K562 (cell line): ENCODE data around the gene CCDC69. TPM values are rescaled to one million over a fixed set of nuclear protein-coding genes. Genes with fewer than 3 reads are reported as not detected.

Source experiments
- ATF1 ChIP-seq, 2 experiments: fragments of 450-650 bp in 1 of 2; IDR thresholded peaks; 2 replicates each; pipeline ENCODE4 v1.6.1; 2016; ENCODE audit warnings: missing compliant biosample characterization in 1 of 2, missing genetic modification characterization in 1 of 2
- E2F6 ChIP-seq, 2 experiments: IDR thresholded peaks; 2 replicates each; pipeline ENCODE4 v1.6.1; 2011; ENCODE audit warnings: borderline replicate concordance in 1 of 2, control low read depth in 1 of 2, low read depth in 1 of 2, low read length in 1 of 2, mild to moderate bottlenecking in 1 of 2, mixed read lengths in 1 of 2, moderate library complexity in 1 of 2; ENCODE audit not compliant: insufficient read depth in 1 of 2, insufficient read length in 1 of 2, poor library complexity in 1 of 2, severe bottlenecking in 1 of 2; ENCODE audit errors: extremely low read depth in 1 of 2
- EP400 ChIP-seq: fragments of 450-650 bp; IDR thresholded peaks from 2 replicates; pipeline ENCODE4 v1.6.1; 2017; ENCODE audit warnings: antibody characterized with exemption, mild to moderate bottlenecking, moderate library complexity
- ESRRB ChIP-seq: fragments of 250-450 bp; sonication (Bioruptor Pico); IDR thresholded peaks from 2 replicates; pipeline ENCODE4 v1.5.0; 2020; ENCODE audit warnings: mild to moderate bottlenecking, moderate library complexity, borderline replicate concordance
- GABPB1 ChIP-seq: sonication (generic); formaldehyde crosslinking; IDR thresholded peaks from 2 replicates; pipeline ENCODE4 v1.8.0; 2022; ENCODE audit warnings: mild to moderate bottlenecking, missing genetic modification reagents
- HDAC3 ChIP-seq: fragments of 450-650 bp; IDR thresholded peaks from 2 replicates; pipeline ENCODE4 v1.6.1; 2018; ENCODE audit warnings: borderline replicate concordance, mild to moderate bottlenecking, moderate library complexity; ENCODE audit not compliant: partially characterized antibody
- KDM2B ChIP-seq: fragments of 250-450 bp; sonication (Bioruptor Pico); IDR thresholded peaks from 2 replicates; pipeline ENCODE4 v1.8.0; 2021; ENCODE audit warnings: mild to moderate bottlenecking, moderate library complexity
- KDM5B ChIP-seq: fragments of 200-600 bp; sonication (generic); IDR thresholded peaks from 2 replicates; pipeline ENCODE4 v1.6.1; 2012; ENCODE audit warnings: low read depth, mild to moderate bottlenecking, moderate library complexity, low read length, control low read depth, inconsistent platforms; ENCODE audit not compliant: insufficient replicate concordance
- MAFG ChIP-seq: fragments of 450-650 bp; conservative IDR thresholded peaks from 2 replicates; pipeline ENCODE4 v1.6.1; 2016; ENCODE audit warnings: missing genetic modification characterization, missing compliant biosample characterization
- MAFK ChIP-seq: IDR thresholded peaks from 2 replicates; pipeline ENCODE4 v1.6.1; 2011; ENCODE audit warnings: low read length, improper control_type of control experiment
- MCM5 ChIP-seq: fragments of 450-650 bp; IDR thresholded peaks from 2 replicates; pipeline ENCODE4 v1.6.1; 2016; ENCODE audit warnings: low read depth
- NR2F6 ChIP-seq: fragments of 450-650 bp; formaldehyde crosslinking; IDR thresholded peaks from 2 replicates; pipeline ENCODE4 v1.4.0; 2020; ENCODE audit warnings: mild to moderate bottlenecking
- PPARD ChIP-seq: fragments of 250-450 bp; sonication (Bioruptor Pico); IDR thresholded peaks from 2 replicates; pipeline ENCODE4 v1.8.0; 2022; ENCODE audit warnings: inconsistent platforms, mild to moderate bottlenecking, moderate library complexity
- SMARCA5 ChIP-seq: fragments of 450-650 bp; IDR thresholded peaks from 2 replicates; pipeline ENCODE4 v1.6.1; 2016
- U2AF2 ChIP-seq: fragments of 200-400 bp; formaldehyde crosslinking; optimal IDR thresholded peaks from 2 replicates; pipeline ENCODE3; 2017; ENCODE audit warnings: low read depth, mild to moderate bottlenecking, low read length
- ZFP30 ChIP-seq: fragments of 250-450 bp; sonication (Bioruptor Pico); IDR thresholded peaks from 2 replicates; pipeline ENCODE4 v1.8.0; 2022; ENCODE audit warnings: moderate library complexity, mild to moderate bottlenecking, inconsistent platforms, borderline replicate concordance
- ZFX ChIP-seq: sonication (generic); formaldehyde crosslinking; IDR thresholded peaks from 2 replicates; pipeline ENCODE4 v1.8.0; 2022; ENCODE audit warnings: mild to moderate bottlenecking, missing genetic modification reagents, moderate library complexity
- ZZZ3 ChIP-seq: fragments of 450-650 bp; IDR thresholded peaks from 2 replicates; pipeline ENCODE4 v1.6.1; 2016; ENCODE audit warnings: antibody characterized with exemption, mild to moderate bottlenecking, moderate library complexity
- polyA plus RNA-seq, 8 experiments: library from polyadenylated mRNA; depleted of rRNA in 4 of 8; stranded (reverse) in 5 of 8; unstranded in 3 of 8; fragments of >200 nt; fragmentation: Nextera tagmentation in 2 of 8; fragmentation: Illumina TruSeq in 1 of 8; extraction: Ambion mirVana in 2 of 8; extraction: Trizol in 1 of 8; gene quantifications; 2 replicates each; pipeline versions ENCODE4 v1.2.1 to v1.2.3, GENCODE V29; 2011 to 2014; ENCODE audit warnings: inconsistent platforms in 1 of 8, missing spikeins in 1 of 8
- total RNA-seq, 7 experiments: library from RNA; depleted of rRNA in 6 of 7; stranded (reverse); fragments of >200 nt in 6 of 7; fragmentation: Illumina TruSeq in 2 of 7; extraction: Trizol in 2 of 7; gene quantifications; 2 replicates each; pipeline versions ENCODE4 v1.2.1 to v1.2.3, GENCODE V29; 2011 to 2021; ENCODE audit warnings: low replicate concordance in 1 of 7

Gene CCDC69
- total and polyA plus RNA-seq, 9 of the 15 experiments (the other 6 are each of a cell fraction or from before 2014, with no cell fraction given) = 0.65 to 12.2 (median 7.6) TPM

- TF ChIP-seq E2F6 (IDR thresholded peaks at IDR 0.05; ENCODE audit: borderline replicate concordance in 1 of 2, extremely low read depth in 1 of 2, insufficient read depth in 1 of 2, insufficient read length in 1 of 2, low read depth in 1 of 2, low read length in 1 of 2, poor library complexity in 1 of 2, severe bottlenecking in 1 of 2) (peak in 1 of 2 experiments; percentile 31), KDM5B (peak; percentile 39), U2AF2 (no peak), ZFX (peak; percentile 75), ESRRB (CRISPR knock-in tag) (no peak), SMARCA5 (peak; percentile 98), NR2F6 (CRISPR knock-in tag) (no peak), KDM2B (no peak), ZFP30 (CRISPR knock-in tag) (no peak), EP400 (no peak), MCM5 (no peak), PPARD (no peak), GABPB1 (CRISPR knock-in tag) (peak; percentile 58), ATF1 (CRISPR knock-in tag; IDR thresholded peaks at IDR 0.05) (no peak), ATF1 (tag; IDR thresholded peaks at IDR 0.05) (peak; percentile 40; the same call in 1 of the 2 replicates), MAFG (no peak), MAFK (peak; percentile 89), ZZZ3 (no peak), HDAC3 (no peak)
- TF ChIP-seq, all 486 proteins: peak for 69
Observed at GRCh38 chr5:151223447-151224264, at the start of gene CCDC69 (continued).
